Measurements from ENCODE around the gene ADAMTS16.

DNA sequence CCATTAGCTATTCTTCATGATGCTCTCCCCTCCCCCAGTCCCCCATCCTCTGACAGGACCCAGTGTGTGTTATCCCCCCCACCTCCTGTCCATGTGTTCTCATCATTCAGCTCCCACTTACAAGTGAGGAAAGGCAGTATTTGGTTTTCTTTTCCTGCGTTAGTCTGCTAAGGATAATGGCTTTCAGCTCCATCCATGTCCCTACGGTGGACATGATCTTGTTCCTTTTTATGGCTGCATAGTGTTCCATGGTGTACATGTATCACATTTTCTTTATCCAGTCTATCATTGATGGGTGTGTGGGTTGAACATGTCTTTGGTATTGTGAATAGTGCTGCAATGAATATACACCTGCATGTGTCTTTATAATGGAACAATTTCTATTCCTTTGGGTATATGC lies 181.0 kb downstream of the ADAMTS16 start:
- no peak for TF ChIP-seq POLR2A (IDR thresholded peaks at IDR 0.05)
- TF ChIP-seq, protein P1, sequence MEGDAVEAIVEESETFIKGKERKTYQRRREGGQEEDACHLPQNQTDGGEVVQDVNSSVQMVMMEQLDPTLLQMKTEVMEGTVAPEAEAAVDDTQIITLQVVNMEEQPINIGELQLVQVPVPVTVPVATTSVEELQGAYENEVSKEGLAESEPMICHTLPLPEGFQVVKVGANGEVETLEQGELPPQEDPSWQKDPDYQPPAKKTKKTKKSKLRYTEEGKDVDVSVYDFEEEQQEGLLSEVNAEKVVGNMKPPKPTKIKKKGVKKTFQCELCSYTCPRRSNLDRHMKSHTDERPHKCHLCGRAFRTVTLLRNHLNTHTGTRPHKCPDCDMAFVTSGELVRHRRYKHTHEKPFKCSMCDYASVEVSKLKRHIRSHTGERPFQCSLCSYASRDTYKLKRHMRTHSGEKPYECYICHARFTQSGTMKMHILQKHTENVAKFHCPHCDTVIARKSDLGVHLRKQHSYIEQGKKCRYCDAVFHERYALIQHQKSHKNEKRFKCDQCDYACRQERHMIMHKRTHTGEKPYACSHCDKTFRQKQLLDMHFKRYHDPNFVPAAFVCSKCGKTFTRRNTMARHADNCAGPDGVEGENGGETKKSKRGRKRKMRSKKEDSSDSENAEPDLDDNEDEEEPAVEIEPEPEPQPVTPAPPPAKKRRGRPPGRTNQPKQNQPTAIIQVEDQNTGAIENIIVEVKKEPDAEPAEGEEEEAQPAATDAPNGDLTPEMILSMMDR (IDR thresholded peaks at IDR 0.05 in 4 of 5, conservative IDR thresholded peaks at IDR 0.05 in 1 of 5) = no peak
